Activated T-helper 17 cell treated with anti-CD3 and anti-CD28 coated beads, Interleukin-2, amount 50 U/mL, for 72 hours (primary cell): ENCODE data around the gene SCYL2. TPM values are rescaled to one million over a fixed set of nuclear protein-coding genes. Genes with fewer than 3 reads are reported as not detected.

ENCODE experiments used
- total RNA-seq, 2 donors: library from RNA; stranded (reverse); gene quantifications; one replicate each; pipeline ENCODE4 v1.2.3, GENCODE V29; 2022

The SCYL2 gene
- total RNA-seq, 2 donors from 2014 or later, result 18.7 to 31.2 TPM

Other genes with a start within 250 kb of the SCYL2 start
- gene BLTP3B, start 124.3 kb upstream of the SCYL2 start, total RNA-seq, result 10 to 100 TPM; 45.6 to 51.1 TPM
- 10 to 100 TPM; 31.0 to 40.6 TPM for gene ACTR6, start 66.4 kb upstream of the SCYL2 start, total RNA-seq
- 1 to 10 TPM; 2.4 TPM for gene DEPDC4, start 98 bp upstream of the SCYL2 start, total RNA-seq
- not detected for gene SLC17A8, start 89.9 kb downstream of the SCYL2 start, total RNA-seq
- gene NR1H4, start 206.7 kb downstream of the SCYL2 start, total RNA-seq, result not detected